ENCODE results near the gene ARFGAP3. TPM values are rescaled to one million over a fixed set of nuclear protein-coding genes. Genes with fewer than 3 reads are reported as not detected.
"Not testable (repeated sequence)": the region's sequence is repeated elsewhere in the genome, so short reads cannot be mapped to it uniquely, and the experiment has no call there.

ARFGAP3 gene
- total RNA-seq, 2 experiments from 2014 or later, result 22.5 to 23.0 TPM

- H3K27ac Mint-ChIP-seq, result no peak overlapping the region
- no peaks in the 10 kb centered on the region for H3K4me1 Mint-ChIP-seq
- H3K36me3 Mint-ChIP-seq (ENCODE audit: low read depth), result peaks cover 4% of the 10 kb centered on the region
- no peak overlapping the region for H3K4me3 Mint-ChIP-seq
- no peaks in the 10 kb centered on the region for H3K9me3 Mint-ChIP-seq (ENCODE audit: low read depth)
- H3K27me3 Mint-ChIP-seq, result no peaks in the 10 kb centered on the region
- intact Hi-C loops (cut with DNase I, micrococcal nuclease), result no loop called here
- POLR2A ChIA-PET, result no interaction called here
- DNase-seq, result no peak
- CTCF ChIA-PET, result interaction anchor here (0.7 kb wide), 1 partner anchor 1524 kb away, joined by 3 read pairs; no protein-coding TSS in a partner anchor
- no peak for ATAC-seq
Observed at GRCh38 chr22:42791721-42792452, 65.2 kb downstream of the ARFGAP3 start.

- Mint-ChIP-seq H3K4me1 (no peaks in the 10 kb centered on the region), H3K4me3 (no peak overlapping the region), H3K36me3 (ENCODE audit: low read depth) (no peaks in the 10 kb centered on the region), H3K27ac (no peak overlapping the region), H3K27me3 (no peaks in the 10 kb centered on the region), H3K9me3 (ENCODE audit: low read depth) (no peaks in the 10 kb centered on the region)
- CTCF ChIA-PET, result interaction anchor here (1.1 kb wide), 1 partner anchor 77 kb away, joined by 3 read pairs; no protein-coding TSS in a partner anchor
- intact Hi-C loops (cut with DNase I, micrococcal nuclease), result no loop called here
- DNase-seq (no peak), ATAC-seq (no peak)
- POLR2A ChIA-PET, result no interaction called here
Observed at GRCh38 chr22:42788466-42788865, 68.6 kb downstream of the ARFGAP3 start.

- ATAC-seq (no peak), DNase-seq (no peak)
- Mint-ChIP-seq H3K27ac (no peak overlapping the region), H3K36me3 (ENCODE audit: low read depth) (no peaks in the 10 kb centered on the region), H3K9me3 (ENCODE audit: low read depth) (no peaks in the 10 kb centered on the region), H3K4me1 (no peaks in the 10 kb centered on the region), H3K27me3 (no peaks in the 10 kb centered on the region), H3K4me3 (no peak overlapping the region)
- POLR2A ChIA-PET, result no interaction called here
- CTCF ChIA-PET, result interaction anchor here (1.1 kb wide), 1 partner anchor 76 kb away, joined by 3 read pairs; no protein-coding TSS in a partner anchor
- intact Hi-C loops (cut with DNase I, micrococcal nuclease), result no loop called here
Observed at GRCh38 chr22:42788021-42788420, 69.1 kb downstream of the ARFGAP3 start.

GRCh38 chr22:42787357-42787736, 69.7 kb downstream of the ARFGAP3 start:
- no peak overlapping the region for H3K4me3 Mint-ChIP-seq
- no peak for DNase-seq
- no peaks in the 10 kb centered on the region for H3K9me3 Mint-ChIP-seq (ENCODE audit: low read depth)
- ChIA-PET POLR2A (no interaction called here), CTCF (interaction anchor here (0.7 to 1.1 kb wide), 2 partner anchors 47 to 76 kb away, joined by 3 to 4 read pairs; no protein-coding TSS in a partner anchor)
- H3K36me3 Mint-ChIP-seq (ENCODE audit: low read depth), result no peaks in the 10 kb centered on the region
- no peaks in the 10 kb centered on the region for H3K27me3 Mint-ChIP-seq
- H3K4me1 Mint-ChIP-seq, result no peaks in the 10 kb centered on the region
- intact Hi-C loops (cut with DNase I, micrococcal nuclease), result no loop called here
- ATAC-seq, result no peak
- H3K27ac Mint-ChIP-seq, result no peak overlapping the region

GRCh38 chr22:42786606-42787356, 70.3 kb downstream of the ARFGAP3 start:
- CTCF ChIA-PET, result interaction anchor here (0.7 kb wide), 1 partner anchor 47 kb away, joined by 4 read pairs; no protein-coding TSS in a partner anchor
- ATAC-seq (no peak), DNase-seq (no peak)
- H3K36me3 Mint-ChIP-seq (ENCODE audit: low read depth), result no peaks in the 10 kb centered on the region
- H3K4me1 Mint-ChIP-seq, result no peaks in the 10 kb centered on the region
- no peak overlapping the region for H3K27ac Mint-ChIP-seq
- H3K4me3 Mint-ChIP-seq, result no peak overlapping the region
- no peaks in the 10 kb centered on the region for H3K27me3 Mint-ChIP-seq
- intact Hi-C loops (cut with DNase I, micrococcal nuclease), result no loop called here
- POLR2A ChIA-PET, result no interaction called here
- H3K9me3 Mint-ChIP-seq (ENCODE audit: low read depth), result no peaks in the 10 kb centered on the region

GRCh38 chr22:42785706-42786499, 71.2 kb downstream of the ARFGAP3 start:
- Mint-ChIP-seq H3K9me3 (ENCODE audit: low read depth) (no peaks in the 10 kb centered on the region), H3K27me3 (no peaks in the 10 kb centered on the region), H3K4me3 (no peak overlapping the region), H3K27ac (no peak overlapping the region), H3K36me3 (ENCODE audit: low read depth) (no peaks in the 10 kb centered on the region), H3K4me1 (no peaks in the 10 kb centered on the region)
- CTCF ChIA-PET, result no interaction called here
- intact Hi-C loops (cut with DNase I, micrococcal nuclease), result no loop called here
- POLR2A ChIA-PET, result interaction anchor here (0.7 kb wide), 1 partner anchor 198 kb away, joined by 3 read pairs; no protein-coding TSS in a partner anchor
- ATAC-seq (no peak), DNase-seq (no peak)

- DNase-seq; H3K27me3 Mint-ChIP-seq; ATAC-seq; POLR2A ChIA-PET; H3K4me1 Mint-ChIP-seq; H3K36me3 Mint-ChIP-seq (ENCODE audit: low read depth); H3K27ac Mint-ChIP-seq; H3K9me3 Mint-ChIP-seq (ENCODE audit: low read depth); H3K4me3 Mint-ChIP-seq: not testable (repeated sequence)
- CTCF ChIA-PET, result interaction anchor here (0.7 kb wide), 1 partner anchor 506 kb away, joined by 3 read pairs; no protein-coding TSS in a partner anchor
- intact Hi-C loops (cut with DNase I, micrococcal nuclease), result loop anchor here in 1 of 2 experiments (5.0 kb wide), 2 partner anchors 250 to 310 kb away; no protein-coding TSS in a partner anchor
Observed at GRCh38 chr22:42782306-42782705, 74.8 kb downstream of the ARFGAP3 start.

- no peaks in the 10 kb centered on the region for H3K27me3 Mint-ChIP-seq
- no peaks in the 10 kb centered on the region for H3K9me3 Mint-ChIP-seq (ENCODE audit: low read depth)
- no peaks in the 10 kb centered on the region for H3K4me1 Mint-ChIP-seq
- intact Hi-C loops (cut with DNase I, micrococcal nuclease), result loop anchor here (1.0 to 5.0 kb wide), 7 partner anchors 40 to 312 kb away; no protein-coding TSS in a partner anchor
- H3K4me3 Mint-ChIP-seq, result no peak overlapping the region
- no peaks in the 10 kb centered on the region for H3K36me3 Mint-ChIP-seq (ENCODE audit: low read depth)
- ATAC-seq (peak; percentile 73), DNase-seq (peak; percentile 58)
- ChIA-PET POLR2A (interaction anchor here (0.7 kb wide), 1 partner anchor 9 kb away, joined by 4 read pairs; no protein-coding TSS in a partner anchor), CTCF (interaction anchor here (0.6 to 1.6 kb wide), 10 partner anchors 23 to 280 kb away, joined by 3 to 6 read pairs (median 3); no protein-coding TSS in a partner anchor)
- H3K27ac Mint-ChIP-seq, result no peak overlapping the region
Observed at GRCh38 chr22:42780070-42780540, 77.0 kb downstream of the ARFGAP3 start.

- Mint-ChIP-seq H3K4me1 (no peaks in the 10 kb centered on the region), H3K4me3 (no peak overlapping the region), H3K36me3 (ENCODE audit: low read depth) (no peaks in the 10 kb centered on the region), H3K9me3 (ENCODE audit: low read depth) (no peaks in the 10 kb centered on the region), H3K27me3 (no peaks in the 10 kb centered on the region), H3K27ac (no peak overlapping the region)
- POLR2A ChIA-PET, result no interaction called here
- CTCF ChIA-PET, result no interaction called here
- ATAC-seq (no peak), DNase-seq (no peak)
- intact Hi-C loops (cut with DNase I, micrococcal nuclease), result no loop called here
Observed at GRCh38 chr22:42777126-42777525, 79.9 kb downstream of the ARFGAP3 start.

- ATAC-seq (no peak), DNase-seq (no peak)
- Mint-ChIP-seq H3K27me3 (no peaks in the 10 kb centered on the region), H3K36me3 (ENCODE audit: low read depth) (no peaks in the 10 kb centered on the region), H3K4me1 (no peaks in the 10 kb centered on the region), H3K27ac (no peak overlapping the region), H3K4me3 (no peak overlapping the region), H3K9me3 (ENCODE audit: low read depth) (no peaks in the 10 kb centered on the region)
- ChIA-PET CTCF (no interaction called here), POLR2A (no interaction called here)
- intact Hi-C loops (cut with DNase I, micrococcal nuclease), result no loop called here
Observed at GRCh38 chr22:42773167-42773566, 83.9 kb downstream of the ARFGAP3 start.

- no peaks in the 10 kb centered on the region for H3K36me3 Mint-ChIP-seq (ENCODE audit: low read depth)
Observed at GRCh38 chr22:42772647-42773046, 84.4 kb downstream of the ARFGAP3 start.

More at GRCh38 chr22:42772647-42773046, 84.4 kb downstream of the ARFGAP3 start:
- ChIA-PET CTCF (interaction anchor here (0.6 kb wide), 1 partner anchor 77 kb away, joined by 4 read pairs; no protein-coding TSS in a partner anchor), POLR2A (no interaction called here)
- ATAC-seq (no peak), DNase-seq (no peak)
- no peaks in the 10 kb centered on the region for H3K4me1 Mint-ChIP-seq
- intact Hi-C loops (cut with DNase I, micrococcal nuclease), result no loop called here
- no peak overlapping the region for H3K4me3 Mint-ChIP-seq
- no peaks in the 10 kb centered on the region for H3K9me3 Mint-ChIP-seq (ENCODE audit: low read depth)
- H3K27ac Mint-ChIP-seq, result no peak overlapping the region
- H3K27me3 Mint-ChIP-seq, result no peaks in the 10 kb centered on the region
